ENCODE results near the gene PIANP.
A peak's percentile ranks its signal among the peaks of the same experiment; 100 is the strongest.

Gene PIANP

GRCh38 chr12:6664902-6665301, 35.7 kb downstream of the PIANP start:
- no peak for DNase-seq

- peak; percentile 100 for DNase-seq
Measured at GRCh38 chr12:6662906-6663742, 37.5 kb downstream of the PIANP start, which contains the start of gene ING4. Gene ING4 (minus strand): TSS chr12:6663119. CDS start chr12:6663101, 18 bp downstream.

GRCh38 chr12:6662602-6662905, 38.1 kb downstream of the PIANP start:
- DNase-seq: no peak

GRCh38 chr12:6653987-6654386, 46.6 kb downstream of the PIANP start:
- no peak for DNase-seq

- no peak for DNase-seq
Measured at GRCh38 chr12:6653342-6653741, 47.3 kb downstream of the PIANP start.

- DNase-seq: no peak
Measured at GRCh38 chr12:6652391-6652790, 48.2 kb downstream of the PIANP start.

GRCh38 chr12:6650832-6651231, 49.8 kb downstream of the PIANP start:
- DNase-seq: no peak

GRCh38 chr12:6647083-6647604, 53.5 kb downstream of the PIANP start, which contains the start of gene ACRBP:
Gene ACRBP (minus strand): TSS chr12:6647432. CDS start chr12:6647366, 66 bp downstream.
- DNase-seq: peak; percentile 57

GRCh38 chr12:6646276-6647082, 54.1 kb downstream of the PIANP start:
- DNase-seq: no peak

GRCh38 chr12:6644903-6645302, 55.7 kb downstream of the PIANP start:
- DNase-seq: peak; percentile 25

GRCh38 chr12:6644257-6644596, 56.4 kb downstream of the PIANP start:
- DNase-seq: no peak

Data from OCI-M1 (cell line).